ENCODE measurements around the gene MSI2.

DNA sequence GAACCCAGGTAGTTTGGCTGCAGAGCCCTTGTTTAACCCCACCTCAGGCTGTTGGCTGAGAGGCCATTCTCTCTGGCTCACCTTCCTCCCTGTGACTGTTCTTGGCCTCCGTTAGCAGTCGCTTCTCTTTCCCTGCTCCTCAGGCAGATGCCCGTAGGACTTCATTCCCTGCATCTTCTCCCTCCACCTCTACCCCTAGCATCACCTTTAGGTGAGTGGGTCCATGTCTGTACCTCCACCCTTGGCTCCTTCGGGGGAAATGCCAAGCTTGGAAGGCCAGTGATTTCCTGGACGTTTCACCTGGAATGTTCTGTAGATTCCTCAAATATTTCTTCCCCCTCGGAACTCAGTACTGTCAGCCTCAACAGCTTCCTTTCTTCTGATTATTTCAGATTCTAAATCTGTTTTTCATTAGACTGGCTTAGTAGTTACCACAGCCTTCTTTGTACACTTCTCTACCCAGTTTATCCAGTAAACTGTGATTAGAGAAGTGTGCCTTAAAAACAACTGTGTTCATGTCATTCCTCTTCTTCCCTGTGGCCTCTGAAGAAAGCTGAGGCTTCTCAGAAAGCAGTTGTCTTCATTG, 227.9 kb downstream of the MSI2 start:
- TF ChIP-seq EZH2 (IDR thresholded peaks at IDR 0.05) = no peak
- no peak for TF ChIP-seq POLR2AphosphoS5 (IDR thresholded peaks at IDR 0.05; ENCODE audit: borderline replicate concordance, low read depth, low read length)
- TF ChIP-seq FOXP2 (optimal IDR thresholded peaks at IDR 0.05; ENCODE audit: control extremely low read depth, extremely low read length, insufficient read depth) = no peak

All from SK-N-MC (cell line).